ENCODE data around the gene INSM1.

Gene INSM1

DNA sequence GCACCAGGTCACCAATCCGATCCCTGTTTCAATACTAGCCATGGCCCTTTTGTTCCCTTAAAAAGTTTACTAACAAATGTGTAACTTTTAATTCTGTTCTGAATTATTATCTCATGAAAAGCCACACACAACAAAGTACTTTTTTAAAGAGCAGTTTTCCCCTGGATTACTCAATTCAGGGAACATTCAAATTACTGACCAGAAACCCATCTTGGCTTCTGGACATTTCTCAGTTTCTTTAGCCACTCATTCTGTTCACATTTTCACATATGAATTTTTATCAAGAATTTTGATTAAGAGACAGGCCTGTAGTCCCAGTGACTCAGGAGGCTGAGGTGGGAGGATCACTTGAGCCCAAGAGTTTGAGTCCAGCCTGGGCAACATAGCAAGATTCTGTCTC is 47.4 kb downstream of the INSM1 start:
- Mint-ChIP-seq H3K27ac (no peak overlapping the region), H3K36me3 (peaks cover 7% of the 10 kb centered on the region), H3K9me3 (no peaks in the 10 kb centered on the region), H3K4me1 (peaks cover 41% of the 10 kb centered on the region), H3K4me3 (no peak overlapping the region)
- DNase-seq (ENCODE audit: low spot score in 2 of 2) (no peak), ATAC-seq (no peak)

GRCh38 chr20:20417876-20418676 is 50.2 kb downstream of the INSM1 start:
- ATAC-seq (no peak), DNase-seq (ENCODE audit: low spot score in 2 of 2) (no peak)
- Mint-ChIP-seq H3K36me3 (no peaks in the 10 kb centered on the region), H3K4me3 (no peak overlapping the region), H3K4me1 (peaks cover 34% of the 10 kb centered on the region), H3K27ac (no peak overlapping the region), H3K9me3 (no peaks in the 10 kb centered on the region)
